GM18858 (cell line): ENCODE results near the gene TENT4B.
"Not testable (repeated sequence)": the region's sequence is repeated elsewhere in the genome, so short reads cannot be mapped to it uniquely, and the experiment has no call there.

Experiments
- ATAC-seq: cut with Tn5 transposase; IDR thresholded peaks from one replicate; pipeline ENCODE4 v1.9.1; 2021; ENCODE audit not compliant: unreplicated experiment

Gene TENT4B

GRCh38 chr16:50227665-50228064 is 74.6 kb downstream of the TENT4B start:
- no peak for ATAC-seq

DNA sequence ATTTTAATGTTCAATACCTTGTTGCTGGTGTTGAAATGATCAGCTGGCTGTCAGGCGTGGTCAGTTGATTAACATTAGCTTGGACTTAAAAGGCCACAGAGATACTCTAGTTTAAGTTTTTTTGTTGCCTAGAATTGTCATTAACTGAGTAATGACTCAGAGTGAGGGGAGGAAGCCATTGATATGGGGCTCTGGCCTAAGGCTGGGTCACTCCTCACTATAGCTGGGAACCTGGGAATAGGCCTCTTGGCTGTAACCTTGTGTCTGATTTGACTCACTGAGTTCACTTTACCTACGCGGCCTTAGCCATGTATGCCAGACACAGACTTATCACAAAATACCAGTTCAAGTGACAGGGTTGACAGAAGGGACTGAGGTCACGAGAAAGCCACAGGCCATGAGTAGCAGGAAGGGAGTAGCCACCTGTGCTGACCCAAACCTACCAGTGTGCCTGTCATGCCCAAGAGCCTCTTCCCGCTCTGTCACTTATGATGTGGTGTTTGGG is 75.3 kb downstream of the TENT4B start:
- ATAC-seq: no peak

- ATAC-seq: no peak
Measured at GRCh38 chr16:50229149-50229726, 76.1 kb downstream of the TENT4B start.

GRCh38 chr16:50234771-50235556 is 81.9 kb downstream of the TENT4B start:
- ATAC-seq: no peak

GRCh38 chr16:50235581-50235980 is 82.5 kb downstream of the TENT4B start:
- no peak for ATAC-seq

- ATAC-seq: no peak
Measured at GRCh38 chr16:50238314-50238713, 85.2 kb downstream of the TENT4B start.

- no peak for ATAC-seq
Measured at GRCh38 chr16:50238868-50239301, 85.8 kb downstream of the TENT4B start.

GRCh38 chr16:50243024-50243423 is 89.9 kb downstream of the TENT4B start:
- ATAC-seq: not testable (repeated sequence)

DNA sequence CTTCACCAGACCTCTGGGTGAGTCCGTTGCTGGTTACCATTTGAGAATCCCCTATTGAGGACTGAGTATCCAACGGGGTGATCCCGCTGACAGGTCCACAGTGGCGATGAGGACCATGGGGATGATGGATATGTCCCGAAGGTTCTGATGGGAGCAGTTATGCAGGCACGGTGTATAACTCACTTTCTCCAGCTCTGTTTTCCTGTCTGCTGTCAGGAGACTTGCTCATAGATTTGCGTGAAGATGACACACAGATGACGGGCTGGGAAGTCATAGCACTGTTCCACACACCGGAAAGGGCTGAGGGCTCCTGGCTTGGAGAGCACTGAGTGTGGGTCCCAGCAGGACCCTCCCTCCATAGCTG is 91.0 kb downstream of the TENT4B start:
- no peak for ATAC-seq

DNA sequence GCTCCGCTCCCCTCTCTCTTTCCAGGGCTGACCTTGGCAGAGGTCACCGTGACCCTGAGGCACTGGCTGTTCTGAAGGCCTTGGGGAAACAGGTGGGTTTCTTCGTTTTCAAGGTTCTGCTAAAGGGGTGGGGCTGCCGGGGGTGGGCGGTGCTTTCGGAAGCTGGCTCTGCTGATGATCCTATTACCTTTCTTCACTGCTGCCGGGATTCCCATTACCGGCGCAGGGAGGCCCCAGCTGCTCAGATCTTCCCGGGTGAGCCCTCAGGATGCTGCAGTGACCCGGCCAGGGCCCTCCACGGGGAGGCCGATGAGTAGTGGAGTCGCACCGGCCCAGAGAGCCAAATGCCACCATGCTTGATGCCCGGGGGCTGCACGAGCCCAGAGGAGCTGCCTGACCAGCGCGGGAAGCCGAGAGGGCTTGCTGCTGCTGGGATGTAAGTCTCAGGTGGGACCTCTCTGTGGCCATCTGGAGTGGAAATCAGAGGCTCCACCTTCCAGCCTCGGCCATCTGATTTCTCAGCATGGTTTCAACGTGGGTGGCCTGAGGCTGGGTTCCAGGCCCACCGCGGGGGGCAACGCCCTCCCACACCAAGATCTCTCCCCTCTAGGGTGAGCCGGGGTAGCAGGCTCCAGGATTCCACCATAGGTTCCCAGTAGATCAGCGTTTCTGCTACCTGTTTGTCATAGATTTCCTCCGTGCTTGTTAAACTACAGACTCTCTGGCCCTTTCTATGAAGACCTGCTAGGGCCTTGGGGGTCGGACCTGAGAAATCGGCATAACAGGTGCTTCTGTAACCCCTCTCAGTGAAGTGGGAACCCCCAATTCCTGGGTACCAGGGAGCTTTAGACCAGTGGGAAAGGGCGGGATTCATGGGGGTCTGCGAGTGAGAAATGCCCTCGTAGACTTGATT is 91.7 kb downstream of the TENT4B start:
- ATAC-seq: no peak

- ATAC-seq: no peak
Measured at GRCh38 chr16:50245417-50246298, 92.6 kb downstream of the TENT4B start.

- no peak for ATAC-seq
Measured at GRCh38 chr16:50246299-50247122, 93.4 kb downstream of the TENT4B start.

DNA sequence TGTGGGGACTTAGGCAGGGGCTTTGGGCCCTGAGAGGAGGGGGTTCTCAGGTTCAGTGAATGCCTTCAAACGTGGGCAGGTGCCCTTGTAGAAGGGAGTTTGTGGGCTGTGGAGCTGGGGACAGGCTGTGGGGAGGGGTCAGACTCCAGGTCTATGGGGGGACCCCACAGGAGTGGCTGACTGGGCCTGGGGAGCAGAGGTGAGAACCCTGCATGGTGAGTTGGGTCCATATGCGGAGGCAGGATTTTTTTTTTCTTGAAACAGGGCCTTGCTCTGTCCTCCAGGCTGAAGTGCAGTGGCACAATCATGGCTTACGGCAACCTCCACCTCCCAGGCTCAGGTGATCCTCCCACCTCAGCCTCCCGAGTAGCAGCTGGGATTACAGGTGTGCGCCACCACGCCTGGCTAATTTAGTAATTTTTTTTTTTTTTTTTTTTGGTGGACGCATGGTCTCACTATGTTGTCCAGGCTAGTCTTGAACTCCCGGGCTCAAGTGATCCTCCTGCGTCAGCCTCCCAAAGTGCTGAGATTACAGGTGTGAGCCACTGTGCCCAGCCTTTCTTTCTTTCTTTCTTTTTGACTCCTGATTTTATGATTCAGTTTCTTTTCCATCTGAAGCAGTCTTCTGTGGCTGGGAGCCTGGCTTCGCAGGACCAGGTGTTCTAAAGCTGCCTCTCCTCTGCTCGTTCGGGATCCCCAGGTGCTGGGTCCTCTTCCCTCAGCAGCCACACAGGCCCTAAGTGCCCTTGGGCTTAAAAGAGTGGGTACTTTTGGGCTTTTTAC is 94.2 kb downstream of the TENT4B start:
- ATAC-seq: no peak

GRCh38 chr16:50247906-50248608 is 95.0 kb downstream of the TENT4B start:
- ATAC-seq: no peak

DNA sequence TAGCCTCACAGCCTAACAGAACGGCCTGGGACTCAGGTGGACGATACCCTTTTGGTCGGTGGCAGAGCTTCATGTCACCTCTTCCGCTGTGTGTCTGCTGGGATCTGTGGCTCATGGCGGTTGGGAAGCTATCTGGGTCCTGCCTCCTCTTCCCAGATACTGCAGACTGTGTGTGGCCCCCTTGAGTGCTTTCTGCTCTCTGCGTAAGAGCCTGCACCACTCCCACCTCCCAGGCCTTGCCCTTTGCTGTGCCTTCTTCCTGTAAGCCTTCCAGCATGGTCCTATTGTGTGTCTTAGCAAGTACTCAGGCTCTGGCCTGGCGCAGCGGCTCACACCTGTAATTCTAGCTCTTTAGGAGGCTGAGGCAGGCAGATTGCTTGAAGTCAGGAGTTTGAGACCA is 95.7 kb downstream of the TENT4B start:
- ATAC-seq: no peak

DNA sequence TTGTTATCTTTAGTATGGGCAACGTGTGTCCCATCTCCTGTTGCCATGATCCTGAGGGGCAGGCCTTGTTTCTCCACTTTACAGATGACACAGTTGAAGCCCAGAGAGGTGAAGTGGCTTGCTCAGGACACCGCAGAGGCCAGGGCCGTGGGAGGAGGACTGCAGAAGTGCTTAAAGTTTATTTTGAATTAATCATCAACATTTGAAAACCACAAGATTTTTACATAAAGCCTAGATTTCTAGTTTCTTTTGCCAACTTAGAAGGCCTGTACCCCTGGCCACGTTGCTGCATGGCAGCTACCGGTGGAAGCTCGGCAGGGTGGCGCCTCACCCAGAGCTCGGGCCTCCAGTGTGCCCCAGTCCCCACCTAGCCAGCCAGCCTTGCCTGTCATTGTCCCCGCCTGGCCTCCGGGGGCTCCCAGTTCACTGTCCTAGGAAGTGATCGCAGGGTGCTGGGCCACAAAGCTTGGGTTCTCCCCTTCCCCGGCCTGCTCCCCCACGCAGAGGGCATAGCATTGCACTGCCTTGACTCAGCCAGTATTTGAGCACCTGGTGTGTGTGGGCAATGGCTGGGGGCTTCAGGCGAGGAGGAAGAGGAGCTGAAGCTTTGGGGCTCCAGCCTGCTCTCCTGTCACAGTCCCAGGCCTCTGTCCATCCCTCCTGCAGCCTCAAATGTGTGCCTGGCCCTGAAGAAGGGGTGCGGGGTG is 98.4 kb downstream of the TENT4B start:
- no peak for ATAC-seq

GRCh38 chr16:50252082-50252611 is 99.0 kb downstream of the TENT4B start:
- ATAC-seq: no peak
